AG04450 (cell line): Measurements from ENCODE around the gene TEX14. TPM values are rescaled to one million over a fixed set of nuclear protein-coding genes. Genes with fewer than 3 reads are reported as not detected.

Source experiments
- CTCF ChIA-PET: fragments of 300-600, 350-600 bp; formaldehyde crosslinking; extraction: SDS; loops from one replicate; lab custom pipeline; 2022; ENCODE audit warnings: antibody characterized with exemption, inconsistent platforms; lab: Charles Lee
- POLR2A ChIA-PET: fragments of 350-600 bp; formaldehyde crosslinking; extraction: SDS; loops from one replicate; lab custom pipeline; 2021; ENCODE audit warnings: antibody characterized with exemption, inconsistent platforms; lab: Yijun Ruan, JAX
- DNase-seq: peaks from one replicate; pipeline ENCODE4 v3.0.0-alpha.2; 2011; ENCODE audit warnings: low read depth, low spot score
- H3K27ac ChIP-seq: one replicate; pipeline ENCODE4 v1.5.1; 2012; ENCODE audit warnings: low read depth, low read length, control low read depth
- H3K27me3 ChIP-seq: one replicate; pipeline ENCODE4 v1.6.0; 2012; ENCODE audit warnings: low read length; ENCODE audit not compliant: control insufficient read depth, insufficient read depth
- H3K4me3 ChIP-seq: 2 replicates; pipeline ENCODE4 v1.5.1; 2011; ENCODE audit warnings: mild to moderate bottlenecking, low read depth, low read length, control low read depth
- H3K9me3 ChIP-seq: 2 replicates; pipeline ENCODE4 v1.5.1; 2012; ENCODE audit warnings: low read length; ENCODE audit not compliant: control insufficient read depth, insufficient read depth
- CTCF ChIP-seq: IDR thresholded peaks from 2 replicates; pipeline ENCODE4 v1.5.1; 2011; ENCODE audit warnings: low read depth, low read length, control low read depth, inconsistent platforms
- polyA plus RNA-seq: library from polyadenylated mRNA; depleted of rRNA; stranded (reverse); fragments of >200 nt; gene quantifications from 2 replicates; pipeline ENCODE4 v1.2.3, GENCODE V29; 2011

TEX14 gene
- polyA plus RNA-seq, 1 experiment, result 0.09 TPM

- CTCF ChIA-PET, result no interaction called here
- H3K4me3 ChIP-seq, result no peak overlapping the region
- peaks cover 29% of the 10 kb centered on the region for H3K27me3 ChIP-seq
- no peak overlapping the region for H3K27ac ChIP-seq
- POLR2A ChIA-PET, result no interaction called here
- H3K9me3 ChIP-seq, result no peaks in the 10 kb centered on the region
- no peak for DNase-seq
- no peak for TF ChIP-seq CTCF
Observed at GRCh38 chr17:58539698-58540097, 152.1 kb downstream of the TEX14 start.

GRCh38 chr17:58538811-58539409 is 152.9 kb downstream of the TEX14 start:
- no peak for DNase-seq
- TF ChIP-seq CTCF, result no peak
- POLR2A ChIA-PET, result interaction anchor here (0.5 to 0.9 kb wide), 2 partner anchors 10 to 92 kb away, joined by 3 to 4 read pairs; no protein-coding TSS in a partner anchor
- Histone ChIP-seq H3K9me3 (no peaks in the 10 kb centered on the region), H3K4me3 (no peak overlapping the region), H3K27me3 (peaks cover 23% of the 10 kb centered on the region), H3K27ac (no peak overlapping the region)
- CTCF ChIA-PET, result no interaction called here

GRCh38 chr17:58537266-58537665 is 154.6 kb downstream of the TEX14 start:
- Histone ChIP-seq H3K27ac (no peak overlapping the region), H3K4me3 (no peak overlapping the region), H3K27me3 (peaks cover 32% of the 10 kb centered on the region), H3K9me3 (no peaks in the 10 kb centered on the region)
- no peak for TF ChIP-seq CTCF
- POLR2A ChIA-PET, result interaction anchor here (0.6 kb wide), 1 partner anchor 15 kb away, joined by 5 read pairs; no protein-coding TSS in a partner anchor
- CTCF ChIA-PET, result interaction anchor here (1.0 kb wide), 1 partner anchor 40 kb away, joined by 3 read pairs; no protein-coding TSS in a partner anchor
- no peak for DNase-seq

GRCh38 chr17:58536542-58536941 is 155.3 kb downstream of the TEX14 start:
- ChIA-PET CTCF (interaction anchor here (1.0 to 1.3 kb wide), 2 partner anchors 41 to 51 kb away, joined by 3 to 4 read pairs; no protein-coding TSS in a partner anchor), POLR2A (interaction anchor here (0.6 kb wide), 1 partner anchor 16 kb away, joined by 5 read pairs; no protein-coding TSS in a partner anchor)
- TF ChIP-seq CTCF, result no peak
- Histone ChIP-seq H3K4me3 (no peak overlapping the region), H3K27ac (no peak overlapping the region), H3K9me3 (no peaks in the 10 kb centered on the region), H3K27me3 (peaks cover 32% of the 10 kb centered on the region)
- DNase-seq, result no peak

GRCh38 chr17:58535431-58535830 is 156.4 kb downstream of the TEX14 start:
- H3K4me3 ChIP-seq, result no peak overlapping the region
- no peak for DNase-seq
- TF ChIP-seq CTCF, result no peak
- POLR2A ChIA-PET, result interaction anchor here (0.7 kb wide), 1 partner anchor 96 kb away, joined by 3 read pairs; no protein-coding TSS in a partner anchor
- CTCF ChIA-PET, result interaction anchor here (1.2 to 2.3 kb wide), 2 partner anchors 16 to 42 kb away, joined by 4 to 8 read pairs; no protein-coding TSS in a partner anchor
- H3K27ac ChIP-seq, result no peak overlapping the region
- H3K9me3 ChIP-seq, result no peaks in the 10 kb centered on the region
- peaks cover 33% of the 10 kb centered on the region for H3K27me3 ChIP-seq
